Measurements from ENCODE around the gene FCGR1A.
"Not testable (repeated sequence)": the region's sequence is repeated elsewhere in the genome, so short reads cannot be mapped to it uniquely, and the experiment has no call there.

DNA sequence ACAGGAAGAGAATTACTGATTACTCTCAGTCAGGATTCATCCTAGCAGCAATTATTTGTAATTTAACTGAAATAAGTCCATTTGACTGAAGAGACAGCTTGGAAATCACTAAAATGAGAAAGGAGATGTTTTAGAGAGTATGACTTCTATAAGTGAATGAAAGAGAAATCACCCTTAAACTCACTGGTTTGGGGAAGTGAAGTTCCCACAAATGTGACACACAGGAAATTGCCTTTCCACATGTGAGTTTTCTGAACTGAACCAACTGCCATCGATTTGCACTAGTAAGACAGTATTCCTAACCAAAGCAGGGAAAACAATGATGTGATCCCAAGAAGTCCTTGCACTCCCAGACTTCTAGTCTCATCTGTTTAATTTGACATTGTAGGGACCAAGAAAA, 13.3 kb upstream of the FCGR1A start:
- TF ChIP-seq, protein P1, sequence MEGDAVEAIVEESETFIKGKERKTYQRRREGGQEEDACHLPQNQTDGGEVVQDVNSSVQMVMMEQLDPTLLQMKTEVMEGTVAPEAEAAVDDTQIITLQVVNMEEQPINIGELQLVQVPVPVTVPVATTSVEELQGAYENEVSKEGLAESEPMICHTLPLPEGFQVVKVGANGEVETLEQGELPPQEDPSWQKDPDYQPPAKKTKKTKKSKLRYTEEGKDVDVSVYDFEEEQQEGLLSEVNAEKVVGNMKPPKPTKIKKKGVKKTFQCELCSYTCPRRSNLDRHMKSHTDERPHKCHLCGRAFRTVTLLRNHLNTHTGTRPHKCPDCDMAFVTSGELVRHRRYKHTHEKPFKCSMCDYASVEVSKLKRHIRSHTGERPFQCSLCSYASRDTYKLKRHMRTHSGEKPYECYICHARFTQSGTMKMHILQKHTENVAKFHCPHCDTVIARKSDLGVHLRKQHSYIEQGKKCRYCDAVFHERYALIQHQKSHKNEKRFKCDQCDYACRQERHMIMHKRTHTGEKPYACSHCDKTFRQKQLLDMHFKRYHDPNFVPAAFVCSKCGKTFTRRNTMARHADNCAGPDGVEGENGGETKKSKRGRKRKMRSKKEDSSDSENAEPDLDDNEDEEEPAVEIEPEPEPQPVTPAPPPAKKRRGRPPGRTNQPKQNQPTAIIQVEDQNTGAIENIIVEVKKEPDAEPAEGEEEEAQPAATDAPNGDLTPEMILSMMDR (IDR thresholded peaks at IDR 0.05) = not testable (repeated sequence)
- not testable (repeated sequence) for TF ChIP-seq EP300, POLR2A (IDR thresholded peaks at IDR 0.05)
